Dermis microvascular lymphatic vessel endothelial cell (primary cell): ENCODE data around the gene RABGAP1. TPM values are rescaled to one million over a fixed set of nuclear protein-coding genes. Genes with fewer than 3 reads are reported as not detected.

Source experiments
- DNase-seq, 2 donors: peaks; one replicate each; pipeline versions ENCODE4 v3.0.0 to v3.0.0-alpha.2; 2010; ENCODE audit warnings: low read depth in 2 of 2
- total RNA-seq: library from RNA; depleted of rRNA; stranded (reverse); fragments of >200 nt; gene quantifications from 2 replicates; pipeline ENCODE4 v1.2.1, GENCODE V29; 2014

Gene RABGAP1
- total RNA-seq, 1 donor from 2014 or later, result 34.4 TPM

DNA sequence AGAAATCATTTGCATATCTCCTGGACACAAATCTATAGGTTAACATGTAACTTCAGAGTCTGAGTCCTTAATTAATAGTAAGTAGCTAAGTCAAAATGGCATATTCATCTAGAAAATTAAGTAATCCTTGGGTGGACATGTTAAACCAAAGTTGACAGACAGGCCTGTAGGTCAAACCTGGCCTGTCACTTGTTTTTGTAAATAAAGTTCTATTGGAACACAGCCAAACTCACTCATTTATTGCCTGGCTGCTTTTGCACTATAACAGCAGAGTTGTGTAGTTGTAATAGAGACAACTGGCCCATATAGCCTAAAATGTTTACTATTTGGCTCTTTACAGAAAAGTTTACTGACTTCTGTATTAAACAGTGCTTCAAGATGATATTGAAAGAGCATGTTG, 68.1 kb downstream of the RABGAP1 start:
- no peak for DNase-seq

DNA sequence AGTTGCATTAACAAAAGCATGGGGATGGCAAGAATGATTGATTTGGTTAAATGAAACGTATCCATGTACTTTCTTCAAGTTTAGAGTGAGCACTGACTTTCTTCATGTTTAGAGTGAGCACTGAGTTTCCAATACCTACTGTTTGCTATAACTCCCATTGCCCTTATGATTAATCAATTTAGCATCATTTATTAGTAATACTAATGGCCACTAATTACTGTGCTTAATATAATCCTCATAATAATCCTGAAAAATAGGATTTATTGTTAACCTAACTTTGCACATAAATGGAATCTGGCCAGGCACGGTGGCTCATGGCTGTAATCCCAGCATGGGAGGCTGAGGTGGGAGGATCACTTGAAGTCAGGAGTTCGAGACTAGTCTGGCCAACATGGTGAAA, 70.6 kb downstream of the RABGAP1 start:
- DNase-seq, result no peak

DNA sequence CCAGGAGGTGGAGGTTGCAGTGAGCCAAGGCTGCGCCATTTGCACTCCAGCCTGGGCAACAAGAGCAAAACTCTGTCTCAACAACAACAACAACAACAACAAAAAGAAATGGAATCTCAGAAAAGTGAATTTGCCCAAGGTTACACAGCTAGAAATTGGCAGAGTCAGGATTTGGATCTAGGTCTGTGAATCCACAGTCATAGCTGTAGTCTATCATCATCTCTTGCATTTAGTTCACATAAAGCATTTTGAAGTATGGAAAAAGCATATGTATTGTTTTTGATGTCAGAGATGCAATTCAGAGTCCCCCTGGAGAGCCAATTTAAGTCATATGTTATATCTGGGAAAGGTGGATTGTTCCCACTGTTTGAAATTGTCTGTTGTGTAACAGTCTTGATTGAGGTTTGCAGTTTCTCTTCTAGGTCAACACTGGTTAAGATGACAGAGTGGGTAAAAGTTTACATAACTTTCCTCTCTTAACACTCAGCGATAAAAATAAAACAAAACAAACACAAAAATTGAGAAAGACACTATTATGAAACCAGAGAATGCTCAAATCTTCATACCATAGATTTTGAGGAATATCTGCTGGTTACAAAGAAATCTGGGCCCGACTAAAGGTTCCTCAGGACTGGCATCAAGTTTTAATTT, 71.2 kb downstream of the RABGAP1 start:
- no peak for DNase-seq

DNA sequence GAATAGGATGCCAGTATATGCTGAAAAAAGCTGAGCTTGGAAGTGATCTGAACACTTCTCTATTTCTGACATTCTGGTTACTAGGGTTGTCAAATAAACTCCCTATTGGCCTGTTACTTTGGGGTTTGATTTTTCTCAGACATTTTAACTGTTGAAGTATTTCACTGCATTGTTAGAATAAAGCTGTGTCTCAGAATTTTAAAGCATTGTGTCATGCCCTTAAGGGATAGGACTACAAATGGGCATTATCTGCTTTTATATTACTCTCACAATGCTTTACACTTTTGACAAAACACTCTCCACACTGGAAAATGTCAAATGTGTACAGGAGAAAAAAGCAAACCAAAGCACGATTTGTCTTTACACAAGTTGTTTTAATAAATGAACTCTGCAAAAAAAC, 75.8 kb downstream of the RABGAP1 start:
- DNase-seq, result no peak

DNA sequence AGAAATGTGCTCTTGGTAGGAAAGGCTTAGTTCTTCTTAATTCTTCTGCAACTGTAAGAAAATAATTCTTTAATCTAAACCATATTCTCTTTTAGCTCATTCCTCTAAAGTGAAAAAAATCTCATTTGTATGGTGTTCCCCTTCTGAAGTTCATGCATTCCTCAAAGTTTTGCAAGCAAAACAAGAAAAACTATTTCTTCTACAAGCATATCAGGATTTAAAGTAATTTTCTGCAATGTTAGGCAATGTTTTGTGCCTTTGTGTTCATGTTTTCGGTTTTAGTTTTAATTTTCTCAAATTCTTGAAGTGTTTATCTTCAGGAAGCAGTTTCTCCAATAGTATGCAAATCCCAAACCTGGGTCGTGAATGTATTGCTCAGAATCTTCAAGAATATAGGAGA, 80.0 kb downstream of the RABGAP1 start:
- no peak for DNase-seq

DNA sequence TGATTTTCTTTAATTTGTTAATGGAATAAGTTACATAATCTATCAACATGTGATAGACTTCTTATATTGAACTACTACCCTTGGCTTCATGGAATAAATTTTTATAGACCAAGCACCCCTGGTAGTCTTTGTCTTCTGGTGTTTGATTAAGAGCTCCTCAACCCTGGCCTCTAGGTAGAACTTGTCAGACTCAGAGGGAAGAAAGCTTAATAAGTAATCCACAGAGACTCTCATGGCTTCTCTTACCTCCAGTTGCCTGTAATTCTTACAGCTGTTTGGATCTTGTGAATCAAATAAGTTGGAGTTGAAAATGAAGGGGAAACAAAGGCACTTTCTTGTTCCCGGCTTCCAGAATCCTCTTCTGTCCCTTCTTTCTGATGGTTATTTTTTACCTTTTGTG, 85.6 kb downstream of the RABGAP1 start:
- DNase-seq, result no peak

DNA sequence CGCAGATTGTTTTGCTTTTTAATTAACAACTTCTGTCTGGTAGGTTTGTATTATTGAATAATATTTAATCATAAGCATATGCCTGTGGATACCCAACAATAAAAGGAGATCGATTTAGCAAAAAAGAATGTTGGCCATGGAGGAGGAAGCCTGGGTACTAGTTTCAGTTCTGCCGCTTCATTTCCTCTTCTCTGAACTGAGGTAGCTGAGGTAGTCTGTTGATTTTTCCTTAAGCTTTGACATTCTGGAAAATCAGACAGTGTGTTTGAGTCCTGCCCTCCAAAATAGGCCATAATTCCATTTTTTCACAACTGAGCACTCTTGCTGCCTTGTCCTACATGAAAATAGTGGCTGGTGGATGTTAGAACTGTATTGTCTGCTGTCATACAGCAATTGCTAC, 86.7 kb downstream of the RABGAP1 start:
- peak; percentile 38 to 51 for DNase-seq

DNA sequence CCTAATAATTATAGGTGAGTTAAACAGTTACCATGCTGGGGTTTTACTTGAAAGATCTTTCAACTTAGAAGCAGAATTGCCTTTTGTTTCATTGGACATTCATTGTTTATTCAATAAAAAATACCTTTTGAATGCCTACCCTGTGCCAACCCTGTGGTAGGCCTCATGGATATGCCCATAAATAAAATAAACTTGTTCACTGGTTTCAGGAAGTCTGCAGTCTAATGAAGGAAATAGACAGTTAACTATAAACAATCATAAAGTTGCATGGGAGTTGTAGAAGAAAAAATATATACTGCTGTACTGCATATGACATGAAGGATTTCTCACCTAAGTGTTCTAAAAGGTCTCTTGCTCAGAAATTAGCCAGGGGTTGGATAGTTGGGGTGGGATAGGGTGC, 87.3 kb downstream of the RABGAP1 start:
- DNase-seq, result peak in 1 of 2 donors; percentile 58

DNA sequence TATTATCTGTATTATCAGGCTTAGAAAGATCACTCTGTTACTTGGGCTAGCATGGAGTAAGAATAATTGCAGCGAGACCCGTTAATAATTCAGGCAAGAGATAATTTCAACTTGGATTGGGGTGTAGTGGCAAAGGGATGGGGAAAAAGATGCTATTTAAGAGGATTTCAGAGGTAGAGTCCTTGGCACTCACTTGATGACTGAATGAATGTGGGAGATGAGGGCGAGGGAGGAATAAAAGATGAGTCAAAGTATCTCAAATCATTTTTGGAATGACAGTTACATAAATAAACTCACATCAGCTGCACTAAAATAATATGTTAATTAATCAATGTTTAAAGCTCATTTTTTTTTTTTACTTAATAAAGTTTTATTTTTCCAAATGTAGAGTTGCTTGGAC, 88.2 kb downstream of the RABGAP1 start:
- no peak for DNase-seq

DNA sequence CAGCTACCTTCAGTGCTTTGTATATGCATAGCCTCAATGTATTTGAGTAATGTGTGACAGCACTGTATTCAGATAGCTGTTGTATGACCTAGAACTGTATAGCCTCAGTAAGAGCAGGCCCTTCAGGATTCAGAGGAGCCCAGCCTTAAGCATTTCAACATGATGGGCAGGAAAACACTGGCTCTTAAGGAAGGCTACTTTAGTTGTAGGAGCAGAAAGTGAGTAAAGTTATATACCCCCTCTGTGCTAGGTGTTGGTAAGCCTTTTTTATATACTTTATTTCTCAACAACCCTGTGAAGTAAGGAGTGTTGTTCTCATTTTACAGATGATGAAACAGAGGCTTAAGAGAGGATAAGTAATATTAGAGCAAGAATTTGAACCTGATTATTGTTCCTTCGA, 91.1 kb downstream of the RABGAP1 start:
- DNase-seq, result no peak

DNA sequence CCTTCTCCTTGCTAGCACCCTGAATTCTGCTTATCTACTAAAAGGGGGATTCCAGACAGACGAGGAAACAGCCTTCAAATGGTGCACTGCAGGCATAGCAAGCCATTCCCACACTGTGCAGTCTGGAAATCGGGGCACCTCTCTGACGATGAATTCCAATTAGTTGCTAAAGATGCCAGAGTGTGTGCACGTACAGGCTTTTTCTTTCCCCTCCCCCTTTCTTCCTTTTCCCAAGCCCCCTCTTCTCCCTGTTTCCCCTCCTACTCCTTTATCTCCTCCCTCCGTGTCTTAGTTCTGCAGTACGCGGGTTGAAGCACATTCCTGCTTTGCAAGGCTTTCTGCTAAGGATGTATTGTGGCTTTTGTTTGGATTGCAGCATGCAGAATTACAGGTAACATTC, 92.5 kb downstream of the RABGAP1 start, which contains the start of gene GPR21:
GPR21 (plus strand) TSS at position 316 of the 400 bp plus-strand sequence. CDS start 900 bp downstream, outside the sequence.
- no peak for DNase-seq

DNA sequence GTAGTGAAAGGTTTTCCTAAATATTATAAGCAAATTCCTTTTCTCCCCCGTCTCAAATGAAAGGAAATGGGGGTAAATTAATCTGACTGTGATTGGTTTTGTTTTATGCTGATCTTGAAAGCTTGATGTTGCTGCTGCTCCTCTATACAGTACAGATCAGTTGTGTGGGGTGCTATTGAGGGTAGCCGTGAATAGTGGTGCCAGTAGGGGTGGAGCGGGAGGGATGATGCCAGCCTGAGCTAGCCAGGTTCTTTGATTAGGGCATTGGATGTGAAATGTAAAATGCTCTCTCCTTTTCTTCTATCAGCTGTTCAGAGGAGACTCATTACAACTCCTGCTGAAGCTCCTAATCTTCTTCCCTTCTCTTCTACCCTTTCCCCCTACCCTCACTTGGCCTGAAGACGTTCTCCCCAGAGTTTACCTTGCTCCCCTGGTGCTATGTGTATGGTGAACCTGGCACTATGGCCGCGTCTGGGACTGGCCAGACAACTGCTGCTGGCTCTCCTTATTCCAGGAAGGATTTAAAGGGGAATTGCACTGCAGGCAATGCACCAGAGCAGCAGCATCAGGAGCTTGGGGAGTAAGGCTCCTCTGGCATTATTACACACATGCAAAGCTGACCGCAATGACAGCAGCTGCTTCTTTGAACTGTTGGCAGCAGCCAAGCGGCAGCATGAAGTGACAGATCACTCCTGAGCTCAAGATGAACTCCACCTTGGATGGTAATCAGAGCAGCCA, 93.2 kb downstream of the RABGAP1 start:
- DNase-seq, result no peak

DNA sequence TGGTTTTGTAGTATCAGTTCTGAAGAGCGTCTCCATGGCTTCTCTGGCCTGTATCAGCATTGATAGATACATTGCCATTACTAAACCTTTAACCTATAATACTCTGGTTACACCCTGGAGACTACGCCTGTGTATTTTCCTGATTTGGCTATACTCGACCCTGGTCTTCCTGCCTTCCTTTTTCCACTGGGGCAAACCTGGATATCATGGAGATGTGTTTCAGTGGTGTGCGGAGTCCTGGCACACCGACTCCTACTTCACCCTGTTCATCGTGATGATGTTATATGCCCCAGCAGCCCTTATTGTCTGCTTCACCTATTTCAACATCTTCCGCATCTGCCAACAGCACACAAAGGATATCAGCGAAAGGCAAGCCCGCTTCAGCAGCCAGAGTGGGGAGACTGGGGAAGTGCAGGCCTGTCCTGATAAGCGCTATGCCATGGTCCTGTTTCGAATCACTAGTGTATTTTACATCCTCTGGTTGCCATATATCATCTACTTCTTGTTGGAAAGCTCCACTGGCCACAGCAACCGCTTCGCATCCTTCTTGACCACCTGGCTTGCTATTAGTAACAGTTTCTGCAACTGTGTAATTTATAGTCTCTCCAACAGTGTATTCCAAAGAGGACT, 94.2 kb downstream of the RABGAP1 start:
- DNase-seq, result no peak

DNA sequence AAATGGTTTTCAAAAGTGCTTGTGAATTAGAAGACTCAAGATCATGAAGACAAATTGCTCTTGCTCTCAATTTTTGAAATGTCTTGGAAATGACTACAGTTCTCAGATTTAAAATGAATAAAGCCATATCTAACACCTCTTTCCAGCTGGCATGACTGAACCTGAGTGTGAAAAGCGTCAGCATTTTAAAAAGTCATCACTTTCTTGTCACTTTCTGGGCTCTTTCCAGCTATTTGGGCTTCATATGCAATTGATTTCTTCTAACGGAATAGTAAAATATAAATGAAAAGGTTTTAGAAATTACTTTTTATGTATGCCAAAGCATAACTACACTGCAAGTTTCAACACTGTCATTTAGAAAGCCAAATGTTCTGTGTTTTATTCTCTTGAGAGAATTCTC, 95.0 kb downstream of the RABGAP1 start:
- DNase-seq, result no peak

DNA sequence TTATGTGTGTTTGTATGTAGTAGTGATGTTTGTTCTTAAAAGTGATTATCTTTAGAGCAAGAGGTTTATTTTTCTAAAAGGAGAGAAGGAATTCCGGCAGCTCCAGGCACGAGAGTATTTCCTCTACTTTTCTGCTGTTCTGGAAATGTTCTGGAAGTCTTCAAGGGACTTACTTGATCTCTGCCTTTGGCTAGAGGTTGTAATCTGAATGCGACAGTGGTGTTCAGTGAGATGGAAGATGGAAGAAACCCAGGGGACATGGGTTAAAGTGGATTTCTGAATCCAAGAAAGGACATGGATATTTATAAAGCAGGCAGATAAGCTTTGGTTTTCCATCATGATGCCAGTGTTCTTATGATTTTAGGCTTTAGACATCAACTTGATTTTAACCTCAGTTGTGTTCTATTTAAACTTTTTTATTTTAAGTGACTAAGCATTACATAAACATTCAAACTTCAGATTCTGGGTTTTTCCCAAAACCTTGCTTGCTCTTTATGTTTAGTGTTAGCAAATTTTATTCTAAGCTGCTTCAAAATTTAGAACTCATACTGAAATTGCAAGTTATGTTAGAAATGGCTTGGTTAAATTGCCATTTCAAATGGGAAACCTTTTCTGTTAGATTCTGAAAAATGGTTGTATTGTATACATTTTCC, 96.2 kb downstream of the RABGAP1 start:
- DNase-seq, result no peak

DNA sequence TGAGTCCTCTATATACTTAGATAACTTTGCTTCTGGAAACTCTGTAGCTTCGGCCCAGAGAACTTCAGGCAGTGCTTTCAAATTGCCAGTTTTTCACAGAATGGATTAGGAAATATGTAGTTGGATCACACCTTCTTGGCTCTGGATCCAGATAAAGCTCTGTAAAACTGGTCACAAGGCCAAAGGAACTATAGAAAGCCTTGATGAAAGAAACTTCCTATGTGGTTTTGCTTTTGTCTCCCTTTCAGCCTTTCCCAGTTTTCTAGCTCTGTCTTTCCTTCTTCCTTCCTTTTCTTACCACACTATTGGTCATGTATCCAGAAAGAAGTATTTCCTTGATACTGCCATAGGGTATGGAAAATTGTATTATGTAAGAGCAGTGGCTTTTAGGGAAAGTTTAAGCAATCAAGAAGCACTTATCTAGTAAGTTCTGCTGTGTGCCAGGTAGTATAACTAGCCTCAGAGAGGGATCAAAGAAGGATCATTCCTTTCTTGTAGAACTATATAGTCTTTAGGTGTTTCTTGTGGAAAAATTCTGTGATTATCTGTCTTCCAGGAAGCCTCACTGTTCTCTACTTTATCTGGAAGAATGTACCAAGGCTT, 98.9 kb downstream of the RABGAP1 start:
- peak; percentile 30 to 59 for DNase-seq

DNA sequence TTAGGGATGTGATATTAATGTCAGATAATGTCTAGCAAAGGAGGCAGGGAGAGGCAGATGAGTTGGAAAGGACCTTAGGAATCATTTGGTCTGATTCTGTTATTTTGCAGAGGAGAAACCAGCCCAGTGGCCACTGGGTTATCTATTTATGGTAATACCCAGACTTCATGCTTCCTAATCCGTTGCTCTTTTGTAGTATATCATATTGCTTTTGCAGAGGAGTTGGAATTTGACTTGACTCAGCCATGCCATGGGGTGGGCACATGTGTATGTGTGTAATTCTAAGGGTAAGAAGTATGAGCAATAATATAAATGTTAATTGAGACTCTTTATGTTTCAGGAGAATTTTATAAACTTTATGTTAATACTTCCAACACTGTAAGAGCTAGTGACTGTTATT, 100.0 kb downstream of the RABGAP1 start:
- DNase-seq, result no peak

DNA sequence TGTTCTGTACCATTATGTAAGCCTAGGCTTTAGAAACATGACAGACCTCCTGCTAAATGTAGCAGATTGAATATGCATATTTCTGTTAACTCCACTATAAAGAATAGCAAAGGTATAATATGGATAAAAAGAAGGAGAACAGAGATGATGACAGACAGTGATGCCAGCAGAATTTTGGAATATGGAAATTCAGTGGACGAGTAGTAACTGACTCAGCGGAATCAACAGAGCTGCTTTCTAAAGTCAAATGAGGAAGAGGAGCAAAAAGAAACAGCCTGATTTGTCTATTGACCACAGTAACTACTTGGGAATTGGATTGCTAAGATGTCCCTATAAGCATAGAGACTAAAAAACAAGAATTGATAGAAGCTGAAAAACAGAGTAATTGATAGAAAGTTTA, 100.7 kb downstream of the RABGAP1 start:
- DNase-seq, result no peak

DNA sequence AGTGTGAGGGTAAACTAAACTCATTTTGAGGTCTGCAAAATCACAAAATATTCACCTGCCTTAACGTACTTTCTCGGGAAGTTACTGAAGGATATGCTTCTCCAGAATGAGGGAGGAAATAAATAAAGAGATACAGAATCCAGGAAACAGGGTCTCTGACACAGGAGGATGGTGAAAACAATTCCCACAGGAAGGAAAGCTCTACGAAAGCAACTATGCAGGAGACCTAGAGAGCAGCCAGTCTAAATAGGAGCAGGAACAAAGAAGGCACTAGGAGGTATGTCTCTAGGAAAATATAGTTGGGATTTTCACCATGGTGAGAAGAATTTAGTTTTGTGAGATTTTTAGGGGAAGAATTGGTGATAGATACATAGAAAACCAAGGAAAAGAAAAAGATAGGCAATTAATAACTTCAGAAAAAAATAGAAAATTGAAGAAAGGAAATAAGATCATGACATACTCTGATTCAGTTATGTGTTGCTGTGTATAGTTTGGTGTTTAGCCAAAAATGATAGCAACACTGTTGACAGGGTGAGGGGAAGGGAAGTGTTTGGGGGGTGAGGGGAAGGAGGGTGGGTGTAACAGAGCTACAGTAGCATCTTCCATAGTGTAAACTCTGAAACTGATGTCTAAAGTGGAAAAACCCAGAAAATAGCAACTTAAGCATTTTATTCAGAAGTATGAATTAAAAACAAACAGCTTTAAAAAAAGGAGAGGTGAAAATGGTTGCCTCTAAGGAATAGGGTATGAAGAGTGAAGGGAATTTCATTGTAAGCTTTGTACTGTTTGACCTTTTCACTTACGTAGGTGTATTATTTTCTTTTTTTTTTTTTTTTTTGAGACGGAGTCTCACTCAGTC, 102.5 kb downstream of the RABGAP1 start:
- DNase-seq, result peak; percentile 91 to 92

DNA sequence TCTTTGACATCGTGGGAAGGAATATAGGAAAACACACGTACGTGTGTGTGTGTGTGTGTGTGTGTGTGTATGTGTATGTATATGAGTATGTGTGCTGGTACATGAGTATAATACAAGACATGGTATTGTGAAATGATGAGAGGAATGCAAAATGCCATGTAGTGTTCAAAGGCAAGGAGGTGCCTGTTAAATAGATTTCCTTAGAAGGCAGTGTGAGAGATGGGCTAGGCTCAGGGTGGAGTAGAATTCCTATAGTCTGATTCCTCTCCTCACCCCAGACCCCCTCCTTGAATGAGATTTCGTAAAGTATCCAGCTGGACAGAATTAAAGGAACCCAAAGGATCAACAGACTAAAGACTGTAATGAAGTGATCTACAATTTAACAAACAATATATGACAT, 103.8 kb downstream of the RABGAP1 start:
- DNase-seq, result no peak
